ENCODE data around the gene PYROXD2. TPM values are rescaled to one million over a fixed set of nuclear protein-coding genes. Genes with fewer than 3 reads are reported as not detected.

PYROXD2 gene
- total RNA-seq, 1 experiment from 2014 or later = 8.1 TPM

DNA sequence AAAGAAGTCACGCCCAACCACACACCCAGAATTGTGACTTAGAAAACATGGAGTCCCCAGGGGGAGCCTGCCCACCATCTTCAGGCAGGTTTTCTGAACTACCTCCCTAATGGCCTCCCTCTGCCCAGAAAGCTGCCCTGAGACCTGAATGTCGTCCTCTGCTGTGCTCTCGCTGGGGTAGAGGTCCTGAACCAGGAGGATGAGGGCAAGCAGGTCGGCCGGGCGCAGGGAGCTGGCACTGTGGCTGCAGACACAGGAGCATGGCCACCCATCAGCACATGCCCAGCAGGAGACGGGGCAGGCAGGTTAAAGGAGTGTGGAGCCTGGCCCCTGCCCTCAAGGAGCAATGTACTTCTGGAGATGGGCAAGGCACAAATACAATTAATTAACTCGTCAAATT is 15.4 kb upstream of the PYROXD2 start:
- CTCF ChIA-PET = no interaction called here
- ATAC-seq = no peak
- H3K4me1 Mint-ChIP-seq = no peaks in the 10 kb centered on the region
- POLR2A ChIA-PET = no interaction called here
- no peak overlapping the region for H3K27ac Mint-ChIP-seq
- H3K9me3 Mint-ChIP-seq = peaks cover 14% of the 10 kb centered on the region
- no peak overlapping the region for H3K4me3 Mint-ChIP-seq
- no peaks in the 10 kb centered on the region for H3K27me3 Mint-ChIP-seq (ENCODE audit: low read depth)
- no peak for DNase-seq (ENCODE audit: low spot score)
- TF ChIP-seq, protein P1, sequence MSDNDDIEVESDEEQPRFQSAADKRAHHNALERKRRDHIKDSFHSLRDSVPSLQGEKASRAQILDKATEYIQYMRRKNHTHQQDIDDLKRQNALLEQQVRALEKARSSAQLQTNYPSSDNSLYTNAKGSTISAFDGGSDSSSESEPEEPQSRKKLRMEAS (CRISPR knock-in tag; IDR thresholded peaks at IDR 0.05) = no peak
- TF ChIP-seq TEAD1 (CRISPR knock-in tag; IDR thresholded peaks at IDR 0.05) = no peak
- no peak for TF ChIP-seq ELF4 (CRISPR knock-in tag; IDR thresholded peaks at IDR 0.05; ENCODE audit: low read depth)
- TF ChIP-seq ATF1 (CRISPR knock-in tag; IDR thresholded peaks at IDR 0.05) = no peak
- no peak for TF ChIP-seq ZNF232 (CRISPR knock-in tag; IDR thresholded peaks at IDR 0.05)
- H3K36me3 Mint-ChIP-seq = peaks cover 52% of the 10 kb centered on the region

DNA sequence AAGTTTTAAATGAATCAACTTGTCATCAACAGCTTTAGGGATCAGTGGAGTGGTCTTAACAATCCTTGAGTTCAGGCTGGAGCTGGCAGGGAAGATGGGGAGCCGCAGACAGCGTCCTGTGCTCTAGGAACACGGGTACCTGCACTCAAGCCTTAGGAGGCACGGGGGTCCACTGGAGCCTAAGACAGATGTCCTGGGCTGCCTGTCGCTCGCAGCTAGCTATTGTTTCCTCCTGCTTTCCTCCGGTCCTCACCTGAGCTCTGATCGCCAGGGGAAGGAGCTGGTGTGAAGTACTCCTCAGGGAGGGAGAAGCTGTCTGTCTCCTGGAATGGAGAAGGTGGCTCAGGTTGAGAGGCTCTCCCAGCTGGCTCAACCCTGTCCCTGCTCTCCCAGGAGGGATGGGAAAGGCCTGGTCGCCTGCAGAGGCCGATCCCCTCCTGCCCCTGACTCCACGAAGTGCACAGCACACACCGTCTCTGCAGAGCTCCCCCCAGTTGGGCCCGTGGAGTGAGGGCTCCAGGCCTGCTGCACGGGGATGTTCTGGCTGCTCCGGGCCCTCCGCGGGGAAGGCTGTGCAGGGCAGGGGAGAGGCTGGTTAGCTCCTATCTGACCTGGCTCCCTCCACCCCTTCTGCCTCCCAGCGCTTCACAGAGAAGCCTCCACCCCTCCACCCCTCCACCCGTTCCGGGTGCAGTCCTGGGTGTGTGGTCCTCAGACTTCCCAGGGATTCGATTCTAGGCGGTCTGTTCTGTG is 14.5 kb upstream of the PYROXD2 start:
- peaks cover 43% of the 10 kb centered on the region for H3K36me3 Mint-ChIP-seq
- H3K4me3 Mint-ChIP-seq = no peak overlapping the region
- H3K9me3 Mint-ChIP-seq = peaks cover 14% of the 10 kb centered on the region
- POLR2A ChIA-PET = no interaction called here
- H3K4me1 Mint-ChIP-seq = no peaks in the 10 kb centered on the region
- DNase-seq (ENCODE audit: low spot score) (no peak), ATAC-seq (no peak)
- CTCF ChIA-PET = interaction anchor here (0.8 kb wide), 1 partner anchor 37 kb away, joined by 4 read pairs; no protein-coding TSS in a partner anchor
- no peaks in the 10 kb centered on the region for H3K27me3 Mint-ChIP-seq (ENCODE audit: low read depth)
- no peak overlapping the region for H3K27ac Mint-ChIP-seq
- TF ChIP-seq SMAD3 (CRISPR knock-in tag; IDR thresholded peaks at IDR 0.05; ENCODE audit: borderline replicate concordance) (no peak), ESRRA (CRISPR knock-in tag; IDR thresholded peaks at IDR 0.05; ENCODE audit: borderline replicate concordance) (no peak), CREM (CRISPR knock-in tag; IDR thresholded peaks at IDR 0.05) (no peak), SMAD4 (CRISPR knock-in tag; IDR thresholded peaks at IDR 0.05) (no peak), RORB (CRISPR knock-in tag; IDR thresholded peaks at IDR 0.05) (no peak), ZNF232 (CRISPR knock-in tag; IDR thresholded peaks at IDR 0.05) (no peak), ZBTB21 (CRISPR knock-in tag; IDR thresholded peaks at IDR 0.05; ENCODE audit: borderline replicate concordance) (no peak), TCF7 (CRISPR knock-in tag; IDR thresholded peaks at IDR 0.05; ENCODE audit: low read depth) (no peak), GABPB1 (CRISPR knock-in tag; IDR thresholded peaks at IDR 0.05) (no peak)
- TF ChIP-seq, protein P2, sequence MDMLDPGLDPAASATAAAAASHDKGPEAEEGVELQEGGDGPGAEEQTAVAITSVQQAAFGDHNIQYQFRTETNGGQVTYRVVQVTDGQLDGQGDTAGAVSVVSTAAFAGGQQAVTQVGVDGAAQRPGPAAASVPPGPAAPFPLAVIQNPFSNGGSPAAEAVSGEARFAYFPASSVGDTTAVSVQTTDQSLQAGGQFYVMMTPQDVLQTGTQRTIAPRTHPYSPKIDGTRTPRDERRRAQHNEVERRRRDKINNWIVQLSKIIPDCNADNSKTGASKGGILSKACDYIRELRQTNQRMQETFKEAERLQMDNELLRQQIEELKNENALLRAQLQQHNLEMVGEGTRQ (CRISPR knock-in tag; IDR thresholded peaks at IDR 0.05) = no peak
- TF ChIP-seq, protein P3, sequence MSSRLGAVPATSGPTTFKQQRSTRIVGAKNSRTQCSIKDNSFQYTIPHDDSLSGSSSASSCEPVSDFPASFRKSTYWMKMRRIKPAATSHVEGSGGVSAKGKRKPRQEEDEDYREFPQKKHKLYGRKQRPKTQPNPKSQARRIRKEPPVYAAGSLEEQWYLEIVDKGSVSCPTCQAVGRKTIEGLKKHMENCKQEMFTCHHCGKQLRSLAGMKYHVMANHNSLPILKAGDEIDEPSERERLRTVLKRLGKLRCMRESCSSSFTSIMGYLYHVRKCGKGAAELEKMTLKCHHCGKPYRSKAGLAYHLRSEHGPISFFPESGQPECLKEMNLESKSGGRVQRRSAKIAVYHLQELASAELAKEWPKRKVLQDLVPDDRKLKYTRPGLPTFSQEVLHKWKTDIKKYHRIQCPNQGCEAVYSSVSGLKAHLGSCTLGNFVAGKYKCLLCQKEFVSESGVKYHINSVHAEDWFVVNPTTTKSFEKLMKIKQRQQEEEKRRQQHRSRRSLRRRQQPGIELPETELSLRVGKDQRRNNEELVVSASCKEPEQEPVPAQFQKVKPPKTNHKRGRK (CRISPR knock-in tag; IDR thresholded peaks at IDR 0.05; ENCODE audit: borderline replicate concordance) = no peak
- TF ChIP-seq, protein P4, sequence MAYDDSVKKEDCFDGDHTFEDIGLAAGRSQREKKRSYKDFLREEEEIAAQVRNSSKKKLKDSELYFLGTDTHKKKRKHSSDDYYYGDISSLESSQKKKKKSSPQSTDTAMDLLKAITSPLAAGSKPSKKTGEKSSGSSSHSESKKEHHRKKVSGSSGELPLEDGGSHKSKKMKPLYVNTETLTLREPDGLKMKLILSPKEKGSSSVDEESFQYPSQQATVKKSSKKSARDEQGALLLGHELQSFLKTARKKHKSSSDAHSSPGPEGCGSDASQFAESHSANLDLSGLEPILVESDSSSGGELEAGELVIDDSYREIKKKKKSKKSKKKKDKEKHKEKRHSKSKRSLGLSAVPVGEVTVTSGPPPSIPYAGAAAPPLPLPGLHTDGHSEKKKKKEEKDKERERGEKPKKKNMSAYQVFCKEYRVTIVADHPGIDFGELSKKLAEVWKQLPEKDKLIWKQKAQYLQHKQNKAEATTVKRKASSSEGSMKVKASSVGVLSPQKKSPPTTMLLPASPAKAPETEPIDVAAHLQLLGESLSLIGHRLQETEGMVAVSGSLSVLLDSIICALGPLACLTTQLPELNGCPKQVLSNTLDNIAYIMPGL (CRISPR knock-in tag; IDR thresholded peaks at IDR 0.05) = no peak
- TF ChIP-seq, protein P5, sequence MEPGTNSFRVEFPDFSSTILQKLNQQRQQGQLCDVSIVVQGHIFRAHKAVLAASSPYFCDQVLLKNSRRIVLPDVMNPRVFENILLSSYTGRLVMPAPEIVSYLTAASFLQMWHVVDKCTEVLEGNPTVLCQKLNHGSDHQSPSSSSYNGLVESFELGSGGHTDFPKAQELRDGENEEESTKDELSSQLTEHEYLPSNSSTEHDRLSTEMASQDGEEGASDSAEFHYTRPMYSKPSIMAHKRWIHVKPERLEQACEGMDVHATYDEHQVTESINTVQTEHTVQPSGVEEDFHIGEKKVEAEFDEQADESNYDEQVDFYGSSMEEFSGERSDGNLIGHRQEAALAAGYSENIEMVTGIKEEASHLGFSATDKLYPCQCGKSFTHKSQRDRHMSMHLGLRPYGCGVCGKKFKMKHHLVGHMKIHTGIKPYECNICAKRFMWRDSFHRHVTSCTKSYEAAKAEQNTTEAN (CRISPR knock-in tag; IDR thresholded peaks at IDR 0.05) = no peak
- TF ChIP-seq, protein P6, sequence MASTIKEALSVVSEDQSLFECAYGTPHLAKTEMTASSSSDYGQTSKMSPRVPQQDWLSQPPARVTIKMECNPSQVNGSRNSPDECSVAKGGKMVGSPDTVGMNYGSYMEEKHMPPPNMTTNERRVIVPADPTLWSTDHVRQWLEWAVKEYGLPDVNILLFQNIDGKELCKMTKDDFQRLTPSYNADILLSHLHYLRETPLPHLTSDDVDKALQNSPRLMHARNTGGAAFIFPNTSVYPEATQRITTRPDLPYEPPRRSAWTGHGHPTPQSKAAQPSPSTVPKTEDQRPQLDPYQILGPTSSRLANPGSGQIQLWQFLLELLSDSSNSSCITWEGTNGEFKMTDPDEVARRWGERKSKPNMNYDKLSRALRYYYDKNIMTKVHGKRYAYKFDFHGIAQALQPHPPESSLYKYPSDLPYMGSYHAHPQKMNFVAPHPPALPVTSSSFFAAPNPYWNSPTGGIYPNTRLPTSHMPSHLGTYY (CRISPR knock-in tag; IDR thresholded peaks at IDR 0.05) = no peak
- TF ChIP-seq, protein P1 (CRISPR knock-in tag; IDR thresholded peaks at IDR 0.05) = no peak
- TF ChIP-seq, protein P7, sequence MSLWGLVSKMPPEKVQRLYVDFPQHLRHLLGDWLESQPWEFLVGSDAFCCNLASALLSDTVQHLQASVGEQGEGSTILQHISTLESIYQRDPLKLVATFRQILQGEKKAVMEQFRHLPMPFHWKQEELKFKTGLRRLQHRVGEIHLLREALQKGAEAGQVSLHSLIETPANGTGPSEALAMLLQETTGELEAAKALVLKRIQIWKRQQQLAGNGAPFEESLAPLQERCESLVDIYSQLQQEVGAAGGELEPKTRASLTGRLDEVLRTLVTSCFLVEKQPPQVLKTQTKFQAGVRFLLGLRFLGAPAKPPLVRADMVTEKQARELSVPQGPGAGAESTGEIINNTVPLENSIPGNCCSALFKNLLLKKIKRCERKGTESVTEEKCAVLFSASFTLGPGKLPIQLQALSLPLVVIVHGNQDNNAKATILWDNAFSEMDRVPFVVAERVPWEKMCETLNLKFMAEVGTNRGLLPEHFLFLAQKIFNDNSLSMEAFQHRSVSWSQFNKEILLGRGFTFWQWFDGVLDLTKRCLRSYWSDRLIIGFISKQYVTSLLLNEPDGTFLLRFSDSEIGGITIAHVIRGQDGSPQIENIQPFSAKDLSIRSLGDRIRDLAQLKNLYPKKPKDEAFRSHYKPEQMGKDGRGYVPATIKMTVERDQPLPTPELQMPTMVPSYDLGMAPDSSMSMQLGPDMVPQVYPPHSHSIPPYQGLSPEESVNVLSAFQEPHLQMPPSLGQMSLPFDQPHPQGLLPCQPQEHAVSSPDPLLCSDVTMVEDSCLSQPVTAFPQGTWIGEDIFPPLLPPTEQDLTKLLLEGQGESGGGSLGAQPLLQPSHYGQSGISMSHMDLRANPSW (CRISPR knock-in tag; conservative IDR thresholded peaks at IDR 0.05; ENCODE audit: low read depth) = no peak
- TF ChIP-seq, protein P8, sequence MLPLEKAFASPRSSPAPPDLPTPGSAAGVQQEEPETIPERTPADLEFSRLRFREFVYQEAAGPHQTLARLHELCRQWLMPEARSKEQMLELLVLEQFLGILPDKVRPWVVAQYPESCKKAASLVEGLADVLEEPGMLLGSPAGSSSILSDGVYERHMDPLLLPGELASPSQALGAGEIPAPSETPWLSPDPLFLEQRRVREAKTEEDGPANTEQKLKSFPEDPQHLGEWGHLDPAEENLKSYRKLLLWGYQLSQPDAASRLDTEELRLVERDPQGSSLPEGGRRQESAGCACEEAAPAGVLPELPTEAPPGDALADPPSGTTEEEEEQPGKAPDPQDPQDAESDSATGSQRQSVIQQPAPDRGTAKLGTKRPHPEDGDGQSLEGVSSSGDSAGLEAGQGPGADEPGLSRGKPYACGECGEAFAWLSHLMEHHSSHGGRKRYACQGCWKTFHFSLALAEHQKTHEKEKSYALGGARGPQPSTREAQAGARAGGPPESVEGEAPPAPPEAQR (CRISPR knock-in tag; IDR thresholded peaks at IDR 0.05) = no peak

Measured in WTC11 (cell line).